ENCODE results near the gene ANO10.
"Not testable (repeated sequence)": the region's sequence is repeated elsewhere in the genome, so short reads cannot be mapped to it uniquely, and the experiment has no call there.

The ANO10 gene

DNA sequence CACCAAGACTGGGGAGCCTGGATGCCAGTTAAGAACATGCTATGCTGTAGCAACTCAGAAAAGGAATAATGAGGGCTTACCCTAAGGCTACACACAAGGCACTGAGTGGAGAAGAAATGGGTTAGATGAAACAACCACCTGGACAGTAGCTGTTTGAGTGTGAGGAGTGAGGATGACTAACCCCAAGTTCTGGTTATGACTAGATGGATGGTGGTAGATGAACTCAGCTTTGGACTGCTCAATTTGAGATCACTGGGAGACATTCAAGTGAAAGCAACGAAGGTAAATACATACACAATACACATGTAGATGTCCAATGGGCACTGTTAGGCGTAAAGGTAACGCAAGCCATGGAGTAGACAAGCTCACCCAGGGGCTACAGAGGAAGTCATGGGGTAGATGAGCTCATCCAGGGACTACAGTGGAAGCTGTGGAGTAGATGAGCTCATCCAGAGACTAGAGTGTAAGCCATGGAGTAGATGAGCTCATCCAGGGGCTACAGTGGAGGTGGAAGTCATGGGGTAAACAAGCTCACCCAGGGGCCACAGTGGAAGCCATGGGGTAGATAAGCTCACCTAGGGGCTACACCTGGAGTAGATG, 98.3 kb downstream of the ANO10 start:
- H3K4me3 ChIP-seq (ENCODE audit: low read depth, low read length) = no peak overlapping the region

DNA sequence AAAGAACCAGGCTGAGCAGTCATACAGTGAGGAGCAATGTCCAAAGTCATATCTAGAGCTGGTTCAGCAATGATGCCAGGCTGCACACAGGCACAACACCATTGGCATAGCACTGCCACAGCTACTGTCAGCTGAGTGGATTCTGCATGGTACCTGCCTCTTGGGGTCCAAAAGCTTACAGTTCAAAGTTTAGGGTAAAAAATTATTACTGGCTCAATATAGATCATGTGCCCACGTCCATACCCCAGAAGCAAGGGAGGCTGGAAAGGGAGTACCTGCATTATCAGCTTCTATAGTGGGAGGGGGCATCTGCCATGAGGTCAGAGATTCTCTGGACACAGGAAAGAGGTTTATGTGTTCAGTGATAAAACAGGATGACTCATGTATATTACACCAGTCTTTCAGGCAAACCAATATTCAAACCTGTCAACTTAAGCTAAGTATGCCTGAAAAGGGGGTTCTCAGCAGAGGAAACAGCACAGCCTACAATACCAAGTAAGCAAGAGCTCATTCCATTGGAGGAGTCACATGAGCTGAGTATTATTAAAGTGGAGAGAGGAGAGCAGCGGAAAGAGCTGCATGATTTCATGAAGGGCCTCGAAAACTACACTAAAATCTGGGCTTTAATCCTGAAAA, 99.0 kb downstream of the ANO10 start:
- H3K4me3 ChIP-seq (ENCODE audit: low read depth, low read length) = no peak overlapping the region

DNA sequence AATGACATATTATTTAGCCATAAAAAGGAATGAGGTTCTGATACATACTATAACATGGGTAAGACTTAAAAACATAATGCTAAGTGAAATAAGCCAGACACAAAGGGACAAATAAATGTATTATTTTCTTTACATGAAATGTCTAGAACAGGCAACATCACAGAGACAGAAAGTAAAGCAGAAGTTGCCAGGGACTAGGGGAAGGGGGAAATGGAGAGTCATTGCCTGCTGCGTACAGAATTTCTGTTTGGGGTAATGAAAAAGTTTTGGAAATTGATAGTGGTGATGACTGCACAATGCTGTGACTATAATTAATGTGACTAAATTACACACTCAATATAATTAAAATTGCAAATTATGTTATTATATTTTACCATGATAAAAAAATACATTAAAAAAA, 99.9 kb downstream of the ANO10 start:
- no peak overlapping the region for H3K4me3 ChIP-seq (ENCODE audit: low read depth, low read length)

DNA sequence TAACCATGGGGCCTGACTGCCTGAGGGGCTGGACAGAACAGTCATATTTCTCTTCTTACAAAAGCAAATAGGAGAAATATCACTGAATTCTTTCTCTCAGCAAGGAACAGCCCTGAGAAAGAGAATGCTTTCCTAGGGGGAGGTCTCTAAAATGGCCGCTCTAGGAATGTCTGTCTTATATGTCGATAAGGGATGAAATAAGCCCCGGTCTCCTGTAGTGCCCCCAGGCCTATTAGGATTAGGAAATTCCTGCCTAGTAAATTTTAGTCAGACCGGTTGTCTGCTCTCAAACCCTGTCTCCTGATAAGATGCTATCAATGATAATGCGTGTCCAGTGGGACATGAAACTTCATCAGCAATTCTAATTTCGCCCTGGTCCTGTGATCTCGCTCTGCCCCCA, 103.3 kb downstream of the ANO10 start:
- H3K4me3 ChIP-seq (ENCODE audit: low read depth, low read length) = not testable (repeated sequence)

GRCh38 chr3:43515970-43516635, 105.7 kb downstream of the ANO10 start:
- no peak overlapping the region for H3K4me3 ChIP-seq (ENCODE audit: low read depth, low read length)

DNA sequence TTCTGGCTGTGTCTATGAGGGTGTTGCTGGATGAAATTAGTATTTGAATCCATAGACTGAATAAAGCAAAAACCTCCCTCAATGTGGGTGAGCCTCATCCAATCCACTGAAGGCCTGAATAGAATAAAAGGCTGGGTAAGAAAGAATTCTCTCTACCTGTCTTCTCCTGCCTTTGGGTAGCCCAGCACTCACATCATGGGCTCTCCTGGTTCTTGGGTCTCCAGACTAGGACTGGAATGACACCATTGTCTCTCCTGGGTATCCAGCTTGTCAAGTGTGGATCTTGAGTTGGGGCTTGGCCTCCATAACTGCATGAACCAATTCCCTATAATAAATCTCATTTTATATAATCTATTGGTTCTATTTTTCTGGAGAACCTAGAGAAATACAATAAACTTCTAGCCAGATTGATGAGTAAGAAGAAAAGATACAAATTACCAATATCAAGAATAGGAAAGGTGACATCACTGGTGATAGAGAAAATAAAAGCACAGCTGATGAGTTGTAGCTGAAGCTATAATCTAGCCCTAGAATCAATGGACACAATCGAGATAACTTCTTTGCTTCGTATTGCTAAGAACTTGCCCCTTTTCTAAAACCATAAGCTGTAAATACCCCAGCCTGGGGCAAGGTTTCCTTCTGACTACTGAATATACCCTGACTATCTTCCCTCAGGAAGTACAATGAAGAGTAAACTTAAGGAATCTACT, 106.4 kb downstream of the ANO10 start:
- H3K4me3 ChIP-seq (ENCODE audit: low read depth, low read length) = no peak overlapping the region

- H3K4me3 ChIP-seq (ENCODE audit: low read depth, low read length) = no peak overlapping the region
Measured at GRCh38 chr3:43512754-43513404, 108.9 kb downstream of the ANO10 start.

GRCh38 chr3:43506644-43507043, 115.2 kb downstream of the ANO10 start:
- no peak overlapping the region for H3K4me3 ChIP-seq (ENCODE audit: low read depth, low read length)

GRCh38 chr3:43505351-43505750, 116.5 kb downstream of the ANO10 start:
- no peak overlapping the region for H3K4me3 ChIP-seq (ENCODE audit: low read depth, low read length)

- no peak overlapping the region for H3K4me3 ChIP-seq (ENCODE audit: low read depth, low read length)
Measured at GRCh38 chr3:43503067-43503728, 118.6 kb downstream of the ANO10 start.

DNA sequence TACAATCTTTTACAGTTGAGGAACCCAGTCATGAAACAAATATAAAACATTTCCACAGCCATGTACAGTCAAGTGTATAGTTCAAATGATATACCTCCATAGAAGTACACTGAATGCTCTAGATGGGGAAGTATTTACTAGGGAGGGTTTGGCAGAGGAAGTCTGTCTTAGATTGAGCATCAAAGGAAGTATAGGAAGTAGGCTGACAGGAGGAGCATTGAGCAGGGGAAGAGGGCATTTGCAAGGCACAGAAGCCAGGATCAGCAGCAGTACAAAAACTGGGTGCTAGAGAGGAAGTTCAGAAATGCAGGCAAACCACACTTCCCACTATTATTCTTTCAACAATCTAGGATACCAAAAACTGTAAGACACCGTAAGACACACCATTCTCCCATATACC, 122.6 kb downstream of the ANO10 start:
- no peak overlapping the region for H3K4me3 ChIP-seq (ENCODE audit: low read depth, low read length)

DNA sequence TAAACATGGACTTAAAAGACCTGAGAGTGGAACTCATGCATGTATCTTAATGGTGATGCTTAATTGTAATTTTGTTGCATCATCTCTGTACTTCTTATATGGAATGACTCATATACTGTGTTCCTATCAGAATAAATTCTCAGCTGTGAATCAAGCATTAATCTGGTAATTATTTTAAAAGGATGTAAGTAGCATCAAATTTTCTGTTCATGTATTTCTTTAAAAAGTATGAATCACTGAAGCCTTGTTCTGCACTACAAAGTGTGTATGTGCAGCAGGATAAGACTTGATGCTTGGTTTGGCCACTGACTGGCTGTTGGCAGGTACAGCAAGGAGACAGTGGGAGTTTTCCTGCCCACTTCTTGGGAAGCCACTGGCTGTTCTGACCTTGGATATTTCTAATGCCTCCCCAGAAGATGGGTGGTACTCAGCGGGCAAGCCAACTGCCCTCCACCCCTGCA, 123.9 kb downstream of the ANO10 start:
- no peak overlapping the region for H3K4me3 ChIP-seq (ENCODE audit: low read depth, low read length)

DNA sequence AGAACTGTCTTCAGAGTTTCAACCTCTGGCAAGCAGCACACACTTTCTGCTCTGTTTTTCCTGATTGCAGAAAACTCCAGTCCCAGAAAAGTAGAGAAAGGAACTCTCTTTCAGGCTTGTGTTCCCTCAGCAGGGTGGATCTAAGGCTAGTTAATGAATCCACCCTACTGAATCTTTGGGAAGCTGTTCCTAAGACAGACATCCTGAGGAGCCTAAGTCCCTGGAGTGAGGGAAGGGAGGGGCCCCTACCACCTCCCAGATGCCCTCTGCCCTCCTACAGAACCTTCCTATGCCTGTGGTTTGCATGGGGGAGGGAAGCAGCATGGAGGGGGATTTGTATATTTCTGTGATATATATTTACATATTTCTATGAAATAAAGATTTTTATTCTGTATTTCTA, 124.4 kb downstream of the ANO10 start:
- H3K4me3 ChIP-seq (ENCODE audit: low read depth, low read length) = no peak overlapping the region

DNA sequence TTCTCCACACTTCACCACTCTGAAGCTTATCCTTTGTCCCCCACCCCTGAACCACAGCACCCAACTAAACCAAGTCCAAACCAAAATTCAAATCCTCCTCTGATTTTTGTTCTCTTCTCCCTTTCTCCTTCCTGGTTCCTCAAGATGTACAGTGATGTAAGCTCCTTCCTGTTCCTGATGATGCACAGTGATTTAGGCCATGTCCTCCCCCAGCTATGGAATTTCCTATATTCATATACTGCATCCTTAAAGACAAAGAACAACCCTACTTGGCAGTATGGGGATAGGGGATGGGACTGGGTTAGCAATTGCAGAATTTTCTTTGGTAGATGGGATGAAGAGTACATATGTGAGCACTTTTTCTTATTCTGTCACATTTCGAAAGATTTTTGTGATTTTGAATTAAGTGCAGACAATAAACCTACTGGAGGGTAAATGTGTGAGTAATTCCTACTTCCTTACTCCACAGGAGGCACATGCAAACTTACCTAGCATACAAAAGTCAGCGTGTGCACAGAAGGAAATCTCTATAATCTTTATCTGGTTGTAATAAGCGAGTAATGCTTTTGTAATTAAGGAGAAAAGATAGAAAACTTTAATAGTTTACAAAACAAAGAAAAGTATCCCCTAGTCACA, 125.0 kb downstream of the ANO10 start:
- no peak overlapping the region for H3K4me3 ChIP-seq (ENCODE audit: low read depth, low read length)

DNA sequence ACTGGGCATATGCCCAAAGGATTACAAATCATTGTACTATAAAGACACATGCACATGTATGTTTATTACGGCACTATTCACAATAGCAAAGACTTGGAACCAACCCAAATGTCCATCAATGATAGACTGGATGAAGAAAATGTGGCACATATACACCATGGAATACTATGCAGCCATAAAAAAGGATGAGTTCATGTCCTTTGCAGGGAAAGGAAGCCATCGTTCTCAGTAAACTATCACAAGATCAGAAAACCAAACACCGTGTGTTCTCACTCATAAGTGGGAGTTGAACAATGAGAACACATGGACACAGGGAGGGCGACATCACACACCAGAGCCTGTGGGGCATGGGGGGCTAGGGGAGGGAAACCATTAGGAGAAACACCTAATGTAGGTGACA, 128.9 kb downstream of the ANO10 start:
- not testable (repeated sequence) for H3K4me3 ChIP-seq (ENCODE audit: low read depth, low read length)

DNA sequence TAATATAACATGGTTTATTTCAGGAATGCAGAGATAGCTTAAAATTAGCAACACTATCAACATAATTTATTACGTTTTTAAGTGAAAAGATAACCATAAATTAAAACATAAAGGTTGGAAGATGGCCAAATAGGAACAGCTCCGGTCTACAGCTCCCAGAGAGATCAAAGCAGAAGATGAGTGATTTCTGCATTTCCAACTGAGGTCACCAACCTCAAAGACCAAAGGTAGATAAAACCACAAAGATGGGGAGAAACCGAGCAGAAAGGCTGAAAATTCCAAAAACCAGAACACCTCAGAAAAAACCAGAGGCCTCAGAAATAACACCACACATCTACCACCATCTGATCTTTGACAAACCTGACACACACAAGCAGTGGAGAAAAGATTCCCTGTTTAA, 130.0 kb downstream of the ANO10 start:
- H3K4me3 ChIP-seq (ENCODE audit: low read depth, low read length) = not testable (repeated sequence)

- H3K4me3 ChIP-seq (ENCODE audit: low read depth, low read length) = no peak overlapping the region
Measured at GRCh38 chr3:43490640-43491185, 131.1 kb downstream of the ANO10 start.

GRCh38 chr3:43489930-43490329, 131.9 kb downstream of the ANO10 start:
- no peak overlapping the region for H3K4me3 ChIP-seq (ENCODE audit: low read depth, low read length)

GRCh38 chr3:43485931-43486330, 135.9 kb downstream of the ANO10 start:
- H3K4me3 ChIP-seq (ENCODE audit: low read depth, low read length) = no peak overlapping the region

GRCh38 chr3:43484926-43485488, 136.8 kb downstream of the ANO10 start:
- H3K4me3 ChIP-seq (ENCODE audit: low read depth, low read length) = no peak overlapping the region

All from iPS-11a (cell line).